ENCODE data around the gene PTPN12.

DNA sequence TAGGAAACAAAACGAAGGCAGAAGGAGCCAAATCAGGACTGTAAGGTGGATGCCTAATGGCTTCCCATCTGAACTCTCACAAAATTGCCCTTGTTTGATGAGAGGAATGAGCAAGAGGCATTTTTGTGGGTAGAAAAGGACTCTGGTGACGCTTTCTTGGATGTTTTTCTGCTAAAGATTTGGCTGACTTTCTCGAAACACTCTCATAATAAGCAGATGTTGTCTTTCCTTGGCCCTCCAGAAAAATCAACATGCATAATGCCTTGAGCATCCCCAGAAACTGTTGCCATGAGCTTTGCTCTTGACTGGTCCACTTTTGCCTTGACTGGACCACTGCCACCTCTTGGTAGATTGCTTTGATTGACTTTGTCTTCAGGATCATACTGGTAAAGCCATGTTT is 13.5 kb downstream of the PTPN12 start:
- TF ChIP-seq, protein P1, sequence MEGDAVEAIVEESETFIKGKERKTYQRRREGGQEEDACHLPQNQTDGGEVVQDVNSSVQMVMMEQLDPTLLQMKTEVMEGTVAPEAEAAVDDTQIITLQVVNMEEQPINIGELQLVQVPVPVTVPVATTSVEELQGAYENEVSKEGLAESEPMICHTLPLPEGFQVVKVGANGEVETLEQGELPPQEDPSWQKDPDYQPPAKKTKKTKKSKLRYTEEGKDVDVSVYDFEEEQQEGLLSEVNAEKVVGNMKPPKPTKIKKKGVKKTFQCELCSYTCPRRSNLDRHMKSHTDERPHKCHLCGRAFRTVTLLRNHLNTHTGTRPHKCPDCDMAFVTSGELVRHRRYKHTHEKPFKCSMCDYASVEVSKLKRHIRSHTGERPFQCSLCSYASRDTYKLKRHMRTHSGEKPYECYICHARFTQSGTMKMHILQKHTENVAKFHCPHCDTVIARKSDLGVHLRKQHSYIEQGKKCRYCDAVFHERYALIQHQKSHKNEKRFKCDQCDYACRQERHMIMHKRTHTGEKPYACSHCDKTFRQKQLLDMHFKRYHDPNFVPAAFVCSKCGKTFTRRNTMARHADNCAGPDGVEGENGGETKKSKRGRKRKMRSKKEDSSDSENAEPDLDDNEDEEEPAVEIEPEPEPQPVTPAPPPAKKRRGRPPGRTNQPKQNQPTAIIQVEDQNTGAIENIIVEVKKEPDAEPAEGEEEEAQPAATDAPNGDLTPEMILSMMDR (conservative IDR thresholded peaks at IDR 0.05 in 1 of 2, IDR thresholded peaks at IDR 0.05 in 1 of 2; ENCODE audit: low read depth in 1 of 2, low read length in 2 of 2), result no peak
- TF ChIP-seq EZH2 (IDR thresholded peaks at IDR 0.05; ENCODE audit: low read length, missing control alignments), result no peak
